Muscle layer of duodenum (tissue), 2 donors: ENCODE measurements around the gene JDP2.

Experiments used
- H3K27ac ChIP-seq: one replicate; pipeline ENCODE4 v1.7.0; 2013; ENCODE audit warnings: mild to moderate bottlenecking, low read length
- H3K27me3 ChIP-seq: one replicate; pipeline ENCODE4 v1.7.0; 2013; ENCODE audit warnings: low read depth, mild to moderate bottlenecking, control low read depth, low read length
- H3K36me3 ChIP-seq, 2 donors: one replicate each; pipeline ENCODE4 v1.7.0; 2013; ENCODE audit warnings: low read length in 2 of 2, control low read depth in 1 of 2, mild to moderate bottlenecking in 1 of 2; ENCODE audit not compliant: insufficient read depth in 2 of 2, control insufficient read depth in 1 of 2
- H3K4me1 ChIP-seq, 2 donors: one replicate each; pipeline ENCODE4 v1.7.0; 2013; ENCODE audit warnings: low read length in 2 of 2, mild to moderate bottlenecking in 2 of 2, control low read depth in 1 of 2, moderate library complexity in 1 of 2; ENCODE audit not compliant: insufficient read depth in 2 of 2, control insufficient read depth in 1 of 2
- H3K4me3 ChIP-seq, 2 donors: one replicate each; pipeline ENCODE4 v1.7.0; 2013; ENCODE audit warnings: low read length in 2 of 2, low read depth in 1 of 2, mild to moderate bottlenecking in 1 of 2
- H3K9me3 ChIP-seq, 2 donors: one replicate each; pipeline ENCODE4 v1.7.0; 2013; ENCODE audit warnings: low read length in 2 of 2, control low read depth in 1 of 2, mild to moderate bottlenecking in 1 of 2; ENCODE audit not compliant: control insufficient read depth in 1 of 2
- donor health status: healthy.

Gene JDP2

DNA sequence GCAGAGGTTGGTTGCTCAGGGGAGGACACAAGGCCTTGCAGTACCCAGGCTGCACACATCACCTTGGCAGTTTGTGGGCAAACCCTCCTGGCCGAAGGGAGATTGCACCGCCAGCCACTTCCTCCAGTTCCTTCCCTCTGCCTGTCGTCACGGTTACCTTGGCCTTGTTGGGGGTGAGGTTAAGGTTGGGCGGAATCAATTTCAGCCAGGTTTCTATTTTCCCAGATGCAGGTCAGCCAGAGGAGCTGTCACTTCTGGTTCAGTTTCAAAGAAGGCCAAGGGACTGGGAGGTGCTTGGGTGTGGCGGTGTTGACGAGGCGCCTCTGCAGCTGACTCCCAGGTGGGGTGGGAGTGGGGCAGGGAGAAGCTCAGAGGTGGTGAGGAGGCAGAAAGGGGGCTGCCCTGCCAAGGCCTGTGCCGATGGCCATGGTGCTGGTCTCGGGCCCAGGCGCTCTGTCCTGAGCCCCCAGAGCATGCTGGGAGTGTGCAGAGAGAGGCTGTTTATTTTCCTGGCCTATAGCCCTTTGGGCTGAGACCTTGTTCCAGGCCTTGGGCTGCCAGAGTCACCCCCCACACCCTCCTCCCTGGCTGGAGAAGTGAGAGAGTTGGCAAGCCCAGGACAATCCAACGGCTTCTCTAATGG lies 31.4 kb downstream of the JDP2 start:
- Histone ChIP-seq H3K27ac (no peak overlapping the region), H3K4me1 (peaks cover 17 to 46% of the 10 kb centered on the region in 2 donors), H3K9me3 (no peaks in the 10 kb centered on the region), H3K4me3 (no peak overlapping the region), H3K36me3 (peaks cover 22 to 30% of the 10 kb centered on the region in 2 donors), H3K27me3 (no peaks in the 10 kb centered on the region)

DNA sequence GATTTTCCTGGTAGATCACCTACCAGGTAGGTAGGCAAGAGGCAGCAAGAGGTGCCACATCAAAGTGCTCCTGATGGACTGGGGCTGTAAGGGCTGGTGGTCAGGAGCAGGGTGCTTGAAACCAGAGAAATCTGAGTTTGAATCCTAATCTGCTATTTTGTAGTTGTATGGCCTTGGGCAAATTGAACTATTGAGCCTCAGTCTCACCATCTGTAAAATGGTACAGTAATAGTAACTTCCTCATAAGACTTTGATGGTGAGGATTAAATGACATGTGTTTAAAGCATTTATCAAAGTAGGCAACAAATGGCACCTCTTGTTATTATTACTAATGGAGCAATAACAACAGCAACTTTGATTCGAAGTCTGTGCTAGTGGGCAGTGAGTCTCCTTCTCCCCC lies 32.0 kb downstream of the JDP2 start:
- Histone ChIP-seq H3K27me3 (no peaks in the 10 kb centered on the region), H3K9me3 (no peaks in the 10 kb centered on the region), H3K27ac (no peak overlapping the region), H3K36me3 (peaks cover 22 to 31% of the 10 kb centered on the region in 2 donors), H3K4me1 (peaks cover 16 to 40% of the 10 kb centered on the region in 2 donors), H3K4me3 (no peak overlapping the region)

DNA sequence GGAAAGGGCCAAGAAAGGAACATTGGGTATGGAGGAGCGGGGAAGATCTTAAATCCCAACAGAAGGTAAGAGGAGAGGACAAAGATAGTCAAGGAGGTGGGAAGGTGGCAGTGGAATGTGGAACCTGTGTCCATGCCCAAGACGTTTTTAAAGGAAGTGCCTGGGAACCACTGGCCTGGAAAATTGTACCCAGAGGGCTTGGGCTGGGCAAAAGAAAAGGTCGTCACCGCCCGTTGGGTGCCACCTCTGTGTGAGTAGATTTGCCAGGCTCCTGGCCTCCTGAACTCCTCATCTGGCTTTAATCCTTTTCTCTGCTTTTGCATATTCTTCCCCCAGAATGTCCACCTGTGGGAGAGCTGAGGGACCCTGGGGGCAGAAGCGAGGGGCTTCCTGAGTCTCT lies 32.6 kb downstream of the JDP2 start:
- H3K36me3 ChIP-seq: peaks cover 22 to 31% of the 10 kb centered on the region in 2 donors
- H3K27me3 ChIP-seq: no peaks in the 10 kb centered on the region
- H3K4me1 ChIP-seq: peaks cover 14 to 35% of the 10 kb centered on the region in 2 donors
- H3K4me3 ChIP-seq: no peak overlapping the region
- H3K9me3 ChIP-seq: no peaks in the 10 kb centered on the region
- H3K27ac ChIP-seq: no peak overlapping the region

DNA sequence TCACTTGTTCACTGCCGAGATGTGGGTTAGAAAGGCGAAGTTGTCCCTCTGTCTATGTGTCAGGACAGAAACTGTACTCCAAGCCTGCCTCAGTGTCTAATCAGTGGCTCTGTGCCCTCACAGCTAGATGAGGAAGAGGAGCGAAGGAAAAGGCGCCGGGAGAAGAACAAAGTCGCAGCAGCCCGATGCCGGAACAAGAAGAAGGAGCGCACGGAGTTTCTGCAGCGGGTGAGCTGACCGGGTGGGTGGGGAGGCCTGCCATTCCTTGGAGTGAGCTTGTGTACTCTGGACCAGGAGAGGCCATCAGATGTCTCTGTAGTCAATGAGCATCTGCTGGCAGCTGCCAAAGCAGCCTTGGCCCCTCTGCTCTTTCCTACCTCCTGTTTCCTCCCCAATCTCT lies 33.5 kb downstream of the JDP2 start:
- peaks cover 22 to 31% of the 10 kb centered on the region in 2 donors for H3K36me3 ChIP-seq
- H3K4me3 ChIP-seq: no peak overlapping the region
- peaks cover 14 to 29% of the 10 kb centered on the region in 2 donors for H3K4me1 ChIP-seq
- H3K9me3 ChIP-seq: no peaks in the 10 kb centered on the region
- no peaks in the 10 kb centered on the region for H3K27me3 ChIP-seq
- no peak overlapping the region for H3K27ac ChIP-seq

DNA sequence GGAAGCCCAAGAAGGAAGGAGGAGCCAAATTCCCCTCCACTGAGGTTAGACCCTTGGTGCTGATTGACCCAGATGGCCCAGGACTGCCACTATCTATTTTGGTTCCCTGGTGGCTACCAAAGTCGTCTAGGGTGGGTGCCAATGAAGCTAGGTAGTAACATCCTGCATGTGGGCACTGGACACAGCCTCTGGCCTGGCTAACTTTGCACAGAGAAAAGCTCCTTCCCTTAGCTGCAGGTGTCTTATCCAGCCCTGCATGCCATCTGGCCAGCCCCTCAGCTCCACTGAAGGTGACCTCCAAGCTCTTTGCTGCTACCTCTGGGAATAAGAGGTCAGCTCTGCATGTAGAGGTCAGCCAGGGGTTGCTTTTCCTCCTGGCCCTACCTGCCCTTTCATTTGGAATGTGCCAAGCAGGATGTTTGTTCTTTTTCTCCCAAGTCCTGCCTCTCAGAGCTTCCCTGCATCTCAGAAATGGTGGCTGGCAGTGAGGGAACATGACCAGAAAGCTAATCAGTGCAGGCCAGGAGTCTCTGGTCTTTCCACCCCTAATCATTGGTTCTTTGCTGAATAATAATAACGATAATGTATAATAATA lies 34.0 kb downstream of the JDP2 start:
- Histone ChIP-seq H3K4me1 (peaks cover 10 to 24% of the 10 kb centered on the region in 2 donors), H3K27ac (no peak overlapping the region), H3K36me3 (peaks cover 22 to 31% of the 10 kb centered on the region in 2 donors), H3K9me3 (no peaks in the 10 kb centered on the region), H3K27me3 (no peaks in the 10 kb centered on the region), H3K4me3 (no peak overlapping the region)

DNA sequence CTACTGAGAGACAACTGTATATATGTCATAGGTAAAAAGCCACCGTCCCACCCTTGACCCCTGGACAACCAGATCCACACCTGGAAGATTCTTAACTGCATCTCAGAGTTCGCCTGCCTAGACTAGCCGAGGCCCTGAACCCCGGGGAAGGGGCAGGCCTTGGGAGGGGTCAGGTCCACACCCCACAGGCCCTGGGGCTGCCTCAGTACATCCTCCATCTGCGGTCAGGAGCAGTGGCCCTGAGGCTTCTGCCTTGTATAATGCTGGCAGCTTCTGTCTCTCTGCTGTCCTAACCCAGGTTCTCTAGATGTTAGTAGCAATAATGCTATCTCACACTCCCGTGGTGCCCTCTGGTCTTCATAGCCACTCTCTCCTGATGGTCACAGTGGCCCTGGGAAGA lies 36.8 kb downstream of the JDP2 start:
- Histone ChIP-seq H3K4me1 (peaks cover 0 to 6% of the 10 kb centered on the region in 2 donors), H3K4me3 (no peak overlapping the region), H3K36me3 (peaks cover 22 to 47% of the 10 kb centered on the region in 2 donors), H3K9me3 (no peaks in the 10 kb centered on the region), H3K27ac (no peak overlapping the region), H3K27me3 (no peaks in the 10 kb centered on the region)

DNA sequence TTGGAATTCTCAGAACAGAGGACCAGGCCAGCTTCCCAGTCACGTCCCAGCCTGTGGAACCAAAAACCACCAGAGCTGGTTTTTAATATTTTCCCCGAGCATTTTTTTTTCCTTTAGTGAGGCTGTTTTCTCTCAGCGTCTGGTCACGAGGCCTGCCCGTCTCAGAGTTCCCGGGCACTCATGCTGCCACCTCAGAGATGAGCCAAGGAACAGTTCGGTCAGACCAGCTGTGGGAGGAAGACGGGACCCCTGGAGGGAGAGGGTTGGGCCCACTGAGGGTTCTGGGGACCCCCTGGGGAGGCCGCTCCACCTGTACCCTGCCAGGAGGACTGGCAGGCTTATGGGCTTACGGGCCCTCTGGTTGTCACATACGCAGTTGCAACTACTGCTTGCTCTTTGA lies 39.9 kb downstream of the JDP2 start:
- H3K27ac ChIP-seq: no peak overlapping the region
- peaks cover 34 to 57% of the 10 kb centered on the region in 2 donors for H3K36me3 ChIP-seq
- H3K4me3 ChIP-seq: no peak overlapping the region
- H3K4me1 ChIP-seq: peaks cover 0 to 12% of the 10 kb centered on the region in 2 donors
- no peaks in the 10 kb centered on the region for H3K27me3 ChIP-seq
- no peaks in the 10 kb centered on the region for H3K9me3 ChIP-seq

DNA sequence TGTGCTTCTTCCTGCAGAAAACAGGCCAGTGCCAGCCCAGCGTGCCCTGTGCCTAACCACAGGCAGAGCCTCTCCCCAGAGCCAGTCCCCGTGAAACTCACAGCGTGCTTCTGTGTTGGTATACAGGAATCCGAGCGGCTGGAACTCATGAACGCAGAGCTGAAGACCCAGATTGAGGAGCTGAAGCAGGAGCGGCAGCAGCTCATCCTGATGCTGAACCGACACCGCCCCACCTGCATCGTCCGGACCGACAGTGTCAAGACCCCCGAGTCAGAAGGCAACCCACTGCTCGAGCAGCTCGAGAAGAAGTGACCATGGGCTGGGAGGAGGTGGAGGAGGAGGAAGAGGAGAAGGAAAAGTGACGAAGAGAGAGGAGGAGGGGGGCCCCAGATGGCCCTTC lies 41.3 kb downstream of the JDP2 start:
- no peak overlapping the region for H3K4me3 ChIP-seq
- no peaks in the 10 kb centered on the region for H3K27me3 ChIP-seq
- no peak overlapping the region for H3K27ac ChIP-seq
- H3K4me1 ChIP-seq: peaks cover 0 to 12% of the 10 kb centered on the region in 2 donors
- H3K36me3 ChIP-seq: peaks cover 29 to 43% of the 10 kb centered on the region in 2 donors
- no peaks in the 10 kb centered on the region for H3K9me3 ChIP-seq

DNA sequence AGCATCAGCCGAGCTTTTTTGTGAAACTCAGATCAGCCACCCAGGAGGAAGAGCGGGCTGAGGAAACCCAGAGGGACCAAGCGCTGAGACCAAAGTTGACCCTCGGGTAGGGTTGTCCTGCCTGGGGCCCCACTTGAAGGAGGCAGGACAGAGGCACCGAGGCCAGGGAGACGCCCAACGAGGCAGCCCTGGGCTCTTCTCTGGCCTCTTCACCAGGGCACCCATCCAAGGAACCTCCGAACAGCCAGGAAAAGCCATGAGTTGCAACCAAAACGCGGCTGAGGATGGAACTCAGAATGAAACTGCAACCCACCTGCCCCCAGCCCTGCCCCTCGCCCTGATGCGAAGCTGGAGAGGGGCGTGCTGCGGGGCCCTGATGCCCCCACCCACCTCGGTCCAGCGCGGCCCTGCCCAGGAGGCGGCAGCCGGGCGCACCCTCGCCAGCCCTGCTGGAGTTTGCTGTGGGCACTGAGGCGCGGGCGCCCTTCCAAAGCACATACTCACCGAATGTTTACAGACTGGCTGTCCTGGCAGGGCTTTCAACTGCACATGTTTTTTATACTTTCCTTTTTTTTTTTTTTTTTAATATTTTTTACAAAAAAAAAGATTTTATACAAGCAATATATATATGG lies 41.9 kb downstream of the JDP2 start:
- Histone ChIP-seq H3K4me3 (no peak overlapping the region), H3K9me3 (no peaks in the 10 kb centered on the region), H3K27ac (no peak overlapping the region), H3K4me1 (peaks cover 0 to 12% of the 10 kb centered on the region in 2 donors), H3K36me3 (peaks cover 29 to 42% of the 10 kb centered on the region in 2 donors), H3K27me3 (no peaks in the 10 kb centered on the region)

DNA sequence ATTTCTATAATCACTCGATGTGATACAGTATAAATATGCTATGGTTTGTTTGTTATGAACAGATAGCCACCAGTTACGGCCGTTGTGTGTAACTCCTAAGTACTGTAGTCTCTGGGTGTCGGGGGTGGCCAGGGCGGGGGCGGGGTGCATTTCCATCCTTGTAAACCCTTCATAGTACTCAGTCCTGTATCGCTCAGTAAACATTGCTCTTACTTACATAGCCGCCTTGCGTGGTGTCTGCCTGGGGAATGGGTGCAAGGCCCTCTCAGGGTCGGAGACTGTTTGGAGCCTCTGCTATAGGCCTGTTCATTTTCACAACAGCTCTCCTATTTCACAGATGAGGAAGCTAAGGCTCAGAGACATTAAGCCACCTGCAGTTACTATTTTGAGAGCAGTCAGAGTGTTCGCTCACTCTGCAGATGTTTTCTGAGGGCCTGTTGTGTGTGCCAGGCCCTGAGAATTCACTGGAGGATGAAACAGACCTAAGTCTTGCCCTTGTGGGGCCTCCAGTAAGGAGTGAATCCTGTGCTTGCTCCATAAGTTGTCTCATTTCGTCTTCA lies 42.5 kb downstream of the JDP2 start:
- no peak overlapping the region for H3K4me3 ChIP-seq
- H3K4me1 ChIP-seq: peaks cover 0 to 12% of the 10 kb centered on the region in 2 donors
- H3K27me3 ChIP-seq: no peaks in the 10 kb centered on the region
- peaks cover 29 to 45% of the 10 kb centered on the region in 2 donors for H3K36me3 ChIP-seq
- no peak overlapping the region for H3K27ac ChIP-seq
- H3K9me3 ChIP-seq: no peaks in the 10 kb centered on the region

DNA sequence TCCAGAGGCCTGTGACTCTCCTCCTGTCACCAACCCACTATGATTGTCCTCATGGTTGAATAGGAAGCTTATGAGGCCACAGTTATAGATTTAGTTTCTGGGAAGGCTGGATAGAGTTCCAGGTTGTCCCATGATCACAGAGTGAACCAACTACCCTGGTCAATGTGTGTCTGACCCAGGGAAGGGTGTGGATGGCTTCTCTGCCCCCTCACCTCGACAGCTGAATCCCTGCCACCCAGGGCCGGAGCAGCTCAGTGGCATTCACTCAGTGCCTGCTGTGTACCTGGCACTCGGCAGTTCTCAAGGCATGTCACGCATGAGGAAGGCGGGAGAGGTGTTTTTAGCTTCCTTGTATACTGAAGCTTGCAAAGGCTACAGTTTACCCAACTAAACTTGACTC lies 43.2 kb downstream of the JDP2 start:
- Histone ChIP-seq H3K27ac (no peak overlapping the region), H3K9me3 (no peaks in the 10 kb centered on the region), H3K4me3 (no peak overlapping the region), H3K4me1 (peaks cover 0 to 8% of the 10 kb centered on the region in 2 donors), H3K27me3 (no peaks in the 10 kb centered on the region), H3K36me3 (peaks cover 29 to 48% of the 10 kb centered on the region in 2 donors)
